ENCODE measurements around the gene GPRC5A.

DNA sequence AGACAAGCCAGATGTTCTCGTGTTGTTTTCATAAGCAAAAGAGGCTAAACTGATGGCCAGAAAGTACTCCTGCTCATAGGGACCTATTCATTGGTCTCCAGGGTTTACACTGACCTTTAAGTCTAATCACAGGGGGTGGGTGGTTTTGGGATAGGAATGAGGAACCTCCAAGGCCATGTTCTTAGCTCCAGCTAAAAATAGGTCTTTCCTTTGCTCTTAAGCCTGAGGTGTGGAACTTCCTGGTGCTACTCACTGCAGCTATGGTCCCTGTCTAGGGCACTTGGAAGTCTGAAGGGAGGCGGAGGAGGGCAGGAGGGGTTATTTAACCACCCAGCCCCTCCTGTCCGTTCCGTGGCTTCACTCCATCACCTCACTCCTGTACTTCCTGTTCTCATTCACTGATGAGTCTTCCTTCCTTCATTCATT, 18.6 kb downstream of the GPRC5A start:
- TF ChIP-seq POLR2A (IDR thresholded peaks at IDR 0.05) = no peak
- no peak for TF ChIP-seq CTCF (IDR thresholded peaks at IDR 0.05)
